HG03045 (cell line): ENCODE data around the gene KIRREL1.

Source experiments
- ATAC-seq: cut with Tn5 transposase; IDR thresholded peaks from one replicate; pipeline ENCODE4 v1.9.1; 2021; ENCODE audit warnings: mild to moderate bottlenecking, moderate library complexity; ENCODE audit not compliant: unreplicated experiment

KIRREL1 gene

DNA sequence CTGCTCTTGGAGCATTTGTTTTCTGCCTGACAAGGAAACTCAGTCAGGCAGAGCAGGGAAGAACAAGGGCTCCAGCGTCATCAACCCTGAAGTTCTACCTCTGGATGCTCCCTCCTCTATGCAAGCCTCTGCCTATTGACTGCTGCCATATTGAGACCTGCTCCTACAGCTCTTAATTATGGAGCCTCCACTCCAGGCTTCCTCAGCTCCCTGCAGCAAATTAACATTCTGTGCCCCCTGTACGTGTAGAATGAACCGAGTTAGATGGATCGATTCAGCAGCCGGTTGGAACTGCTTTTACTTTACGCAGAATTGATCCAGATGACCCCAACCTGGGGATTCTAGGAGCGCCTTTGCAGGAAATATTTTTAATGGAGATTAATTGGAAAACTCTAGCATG, 68.7 kb downstream of the KIRREL1 start:
- ATAC-seq, result no peak

DNA sequence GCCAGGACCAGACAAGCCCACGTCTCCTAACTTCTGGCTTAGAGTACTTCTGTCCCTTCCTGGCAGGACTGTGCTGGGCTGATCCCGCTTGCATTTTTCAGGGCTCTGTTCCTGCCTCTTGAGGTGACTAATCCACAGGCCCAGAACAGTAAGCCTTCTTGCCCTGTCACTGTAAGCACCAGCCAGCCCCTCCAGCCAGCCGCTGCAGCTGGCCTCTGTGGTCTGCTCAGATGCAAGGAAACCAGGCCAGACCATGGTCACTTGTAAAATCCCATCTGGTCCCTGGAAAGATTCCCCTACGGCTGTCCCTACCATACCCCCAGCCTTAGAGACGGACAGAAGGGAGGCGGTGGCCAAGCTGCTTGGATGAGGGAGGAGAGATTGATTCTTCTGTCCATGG, 74.2 kb downstream of the KIRREL1 start:
- ATAC-seq, result no peak

- no peak for ATAC-seq
Observed at GRCh38 chr1:158068918-158069317, 75.5 kb downstream of the KIRREL1 start.

DNA sequence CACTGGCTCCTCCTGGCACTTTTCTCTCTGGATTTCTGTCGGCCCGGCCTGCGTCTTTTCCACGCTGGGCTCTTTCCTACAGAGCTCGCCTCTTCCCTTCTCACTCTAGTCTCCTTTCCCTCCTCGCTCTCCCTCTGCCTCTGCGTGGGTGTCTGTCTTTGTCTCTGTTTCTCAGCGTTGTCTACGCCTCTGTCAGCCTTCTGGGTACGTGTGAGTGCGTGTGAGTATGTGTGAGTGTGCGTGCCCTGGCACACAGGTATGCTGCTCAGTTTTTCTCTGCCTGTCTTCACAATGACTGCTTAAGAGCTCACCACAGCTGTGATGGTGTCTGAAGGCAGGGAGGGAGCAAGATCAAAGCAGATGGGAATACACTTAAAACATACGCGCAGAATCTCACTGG, 77.7 kb downstream of the KIRREL1 start:
- no peak for ATAC-seq

GRCh38 chr1:158075078-158075477, 81.6 kb downstream of the KIRREL1 start:
- no peak for ATAC-seq

DNA sequence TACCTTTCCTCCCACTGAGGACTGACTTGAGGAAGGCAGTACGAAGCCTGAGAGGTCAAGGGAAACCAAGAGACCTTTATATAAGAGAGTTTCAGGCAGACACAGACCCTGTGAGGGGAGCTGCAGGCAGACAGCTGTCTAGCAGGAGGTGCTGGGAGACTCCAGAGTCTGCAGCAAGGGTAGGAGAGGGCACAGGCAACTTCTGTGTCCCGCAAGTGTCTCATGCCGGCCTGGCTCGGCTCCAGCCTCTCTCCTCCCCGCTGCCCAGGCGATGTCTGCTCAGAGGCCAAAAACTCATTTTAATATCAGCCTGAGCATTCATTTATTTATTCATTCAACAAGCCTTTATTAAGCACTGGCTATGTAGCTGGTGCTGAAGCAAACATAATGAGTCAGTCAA, 83.0 kb downstream of the KIRREL1 start:
- ATAC-seq, result no peak

DNA sequence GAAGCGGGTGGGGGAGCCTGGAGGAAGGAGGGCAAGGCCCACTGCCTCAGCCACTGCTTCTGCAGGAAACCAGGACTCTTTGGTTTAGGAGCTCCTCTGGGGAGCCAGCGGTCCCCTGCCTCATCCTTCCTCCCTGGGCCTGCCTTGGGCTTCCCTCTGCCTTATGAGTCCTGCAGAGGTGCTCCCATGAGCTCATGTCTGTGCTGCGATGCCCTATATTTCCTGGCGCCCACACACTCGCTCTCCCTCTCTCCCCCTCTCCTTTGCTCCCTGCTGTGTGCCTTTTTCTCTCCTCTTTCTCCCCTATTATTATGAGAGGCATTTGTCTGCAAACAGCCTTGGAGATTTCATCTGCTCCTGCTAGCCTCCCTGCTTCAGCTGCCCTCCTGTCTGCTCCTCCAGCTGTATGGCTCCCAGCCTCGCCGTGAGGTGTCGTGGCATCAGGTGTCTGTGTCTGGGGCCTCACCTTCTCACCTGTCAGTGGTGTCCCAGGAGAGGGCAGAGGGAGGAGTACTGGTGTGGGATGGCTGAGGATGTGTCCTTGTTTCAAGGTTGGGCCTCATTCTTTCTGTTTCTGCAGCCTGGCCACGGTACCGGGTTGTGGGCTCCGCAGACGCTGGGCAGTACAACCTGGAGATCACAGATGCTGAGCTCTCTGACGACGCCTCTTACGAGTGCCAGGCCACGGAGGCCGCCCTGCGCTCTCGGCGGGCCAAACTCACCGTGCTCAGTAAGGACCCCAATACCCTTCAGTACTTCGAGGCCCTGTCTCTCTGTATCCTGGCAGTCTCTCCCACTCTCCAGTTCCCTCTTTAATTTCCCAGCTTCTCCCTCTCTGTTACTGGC, 84.2 kb downstream of the KIRREL1 start:
- no peak for ATAC-seq

DNA sequence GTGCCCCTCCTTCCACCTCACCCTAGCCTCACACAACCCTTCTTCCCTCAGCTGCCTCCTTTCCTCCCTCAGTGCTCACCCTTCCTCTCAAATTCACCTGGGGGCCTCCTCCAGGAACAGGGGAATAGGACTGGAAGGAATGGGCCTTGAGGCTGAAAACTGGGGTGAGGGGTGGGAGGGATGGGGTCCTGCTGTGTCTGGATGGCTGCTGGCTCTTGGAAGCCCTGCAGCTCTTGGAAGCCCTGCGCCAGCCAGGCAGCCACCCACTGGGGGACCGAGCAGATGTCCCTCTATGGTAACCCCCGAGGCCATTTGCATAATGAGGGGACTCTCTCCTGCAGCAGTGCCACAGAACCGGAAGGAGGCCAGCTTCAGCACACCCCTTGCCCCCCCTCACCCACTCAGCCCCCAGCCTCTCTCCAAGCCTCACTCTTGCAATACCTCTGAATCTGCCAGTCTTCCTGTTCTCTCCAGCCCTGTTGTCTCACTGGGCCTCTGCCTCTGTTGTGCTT, 85.2 kb downstream of the KIRREL1 start:
- no peak for ATAC-seq

DNA sequence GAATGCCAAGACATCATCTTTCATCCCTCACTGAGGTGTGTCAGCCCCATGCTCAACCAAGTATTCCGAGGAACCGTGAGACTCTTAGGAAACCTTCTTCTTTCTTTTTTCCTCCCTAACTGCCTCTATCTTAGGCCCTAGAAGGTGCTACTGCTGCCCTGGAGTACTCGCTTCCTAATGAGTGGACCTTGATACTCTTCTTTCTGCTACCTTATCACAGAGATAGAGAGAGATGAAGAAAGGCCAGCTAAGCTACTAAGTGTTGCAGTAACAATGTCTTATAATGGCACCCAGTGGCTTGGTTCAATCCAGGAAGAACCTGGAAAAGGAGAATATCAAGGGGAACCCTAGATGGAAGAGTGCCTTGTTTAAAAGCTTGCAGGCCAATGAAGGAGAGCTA, 86.6 kb downstream of the KIRREL1 start:
- ATAC-seq, result no peak

DNA sequence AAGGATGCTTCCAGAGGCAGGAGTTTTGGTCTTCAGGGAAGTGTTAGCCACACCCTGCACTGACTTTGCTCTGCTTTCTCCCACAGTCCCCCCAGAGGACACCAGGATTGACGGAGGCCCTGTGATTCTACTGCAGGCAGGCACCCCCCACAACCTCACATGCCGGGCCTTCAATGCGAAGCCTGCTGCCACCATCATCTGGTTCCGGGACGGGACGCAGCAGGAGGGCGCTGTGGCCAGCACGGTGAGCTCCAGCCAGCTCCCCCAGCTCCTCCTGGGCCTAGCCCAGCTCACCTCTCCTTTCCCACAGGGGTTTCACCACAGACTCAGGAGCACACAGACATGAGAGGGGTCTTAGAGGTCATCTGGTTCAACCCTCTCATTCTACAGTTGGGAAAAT, 90.9 kb downstream of the KIRREL1 start:
- ATAC-seq, result no peak

- no peak for ATAC-seq
Observed at GRCh38 chr1:158084747-158085146, 91.3 kb downstream of the KIRREL1 start.

GRCh38 chr1:158087320-158087927, 94.0 kb downstream of the KIRREL1 start:
- no peak for ATAC-seq

DNA sequence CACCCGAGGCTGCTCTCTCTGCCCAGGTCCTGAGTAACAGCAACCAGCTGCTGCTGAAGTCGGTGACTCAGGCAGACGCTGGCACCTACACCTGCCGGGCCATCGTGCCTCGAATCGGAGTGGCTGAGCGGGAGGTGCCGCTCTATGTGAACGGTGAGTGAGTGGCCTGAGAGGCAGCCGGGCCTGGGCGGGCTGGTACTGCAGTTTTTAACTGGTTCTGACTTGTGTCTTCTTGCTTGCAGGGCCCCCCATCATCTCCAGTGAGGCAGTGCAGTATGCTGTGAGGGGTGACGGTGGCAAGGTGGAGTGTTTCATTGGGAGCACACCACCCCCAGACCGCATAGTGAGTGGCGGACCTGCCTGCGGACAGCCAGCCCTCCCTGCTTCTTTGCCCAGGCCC, 96.0 kb downstream of the KIRREL1 start:
- ATAC-seq, result no peak

DNA sequence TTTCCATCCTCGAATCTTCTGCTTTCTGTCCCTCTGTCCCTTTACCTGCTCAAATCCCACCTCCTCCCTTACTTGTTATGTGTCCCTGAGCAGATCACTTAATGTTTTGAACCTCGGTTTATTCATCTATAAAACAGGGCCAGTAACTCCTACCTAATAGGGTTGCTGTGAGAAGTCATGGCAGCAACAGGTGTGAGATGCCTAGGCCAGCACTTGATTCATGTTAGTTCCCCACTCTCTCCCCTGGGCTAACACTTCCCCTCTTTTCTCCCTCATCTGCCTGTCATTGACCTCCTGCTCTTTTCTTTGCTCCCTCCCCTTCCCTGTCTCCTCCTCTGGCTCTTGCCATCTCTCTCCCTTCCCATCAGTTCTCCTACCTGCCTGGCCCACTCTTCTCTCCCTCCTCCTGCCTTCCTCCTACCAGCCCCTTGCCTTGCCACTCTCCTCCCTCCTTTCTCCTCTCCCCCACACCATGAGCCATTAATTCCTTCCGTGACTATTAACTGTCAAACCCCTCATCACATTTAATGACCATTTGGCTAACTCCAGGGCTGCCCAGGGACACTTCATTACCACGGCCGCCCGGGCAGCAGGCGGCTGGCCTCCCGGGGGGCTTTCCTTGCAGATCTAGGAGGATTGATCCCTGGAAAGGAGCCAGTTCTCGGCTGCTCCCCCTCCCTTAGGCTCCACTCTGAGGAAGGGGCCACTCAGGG, 96.6 kb downstream of the KIRREL1 start:
- no peak for ATAC-seq

GRCh38 chr1:158093376-158093775, 99.9 kb downstream of the KIRREL1 start:
- ATAC-seq, result no peak

DNA sequence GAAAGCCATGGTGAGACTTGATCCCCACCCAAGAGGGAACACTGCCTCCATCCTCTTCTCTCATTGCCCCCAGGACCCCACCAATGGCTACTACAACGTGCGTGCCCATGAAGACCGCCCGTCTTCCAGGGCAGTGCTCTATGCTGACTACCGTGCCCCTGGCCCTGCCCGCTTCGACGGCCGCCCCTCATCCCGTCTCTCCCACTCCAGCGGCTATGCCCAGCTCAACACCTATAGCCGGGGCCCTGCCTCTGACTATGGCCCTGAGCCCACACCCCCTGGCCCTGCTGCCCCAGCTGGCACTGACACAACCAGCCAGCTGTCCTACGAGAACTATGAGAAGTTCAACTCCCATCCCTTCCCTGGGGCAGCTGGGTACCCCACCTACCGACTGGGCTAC, 101.1 kb downstream of the KIRREL1 start:
- ATAC-seq, result no peak

DNA sequence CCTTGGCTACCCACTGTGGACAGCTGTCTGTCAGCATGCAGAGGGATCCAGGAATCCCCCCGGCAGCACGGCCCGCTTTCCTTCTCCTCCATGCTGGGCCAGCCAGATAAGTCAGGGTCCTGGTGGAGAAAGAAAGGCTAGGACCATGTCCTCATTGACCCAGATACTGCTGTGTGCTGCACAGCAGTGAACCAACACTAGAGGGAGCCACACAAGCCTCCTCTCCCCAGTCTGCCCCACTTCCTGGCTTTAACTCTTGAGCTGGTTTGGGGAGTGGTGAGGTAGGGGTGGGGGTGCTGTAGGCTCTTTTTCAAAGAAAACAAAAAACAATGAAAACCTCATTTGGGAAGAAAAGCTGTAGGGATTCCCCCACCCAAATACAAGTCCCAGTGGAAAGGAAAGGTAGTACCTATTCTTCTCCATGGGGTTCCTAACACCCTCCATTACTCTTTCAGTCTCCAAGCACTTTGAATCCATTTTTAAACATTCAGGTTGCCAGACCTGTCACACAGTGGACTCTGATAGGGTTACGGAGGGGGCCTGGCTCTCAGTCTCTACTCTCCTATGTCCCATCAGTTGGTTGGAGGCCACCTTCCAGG, 102.4 kb downstream of the KIRREL1 start:
- no peak for ATAC-seq

DNA sequence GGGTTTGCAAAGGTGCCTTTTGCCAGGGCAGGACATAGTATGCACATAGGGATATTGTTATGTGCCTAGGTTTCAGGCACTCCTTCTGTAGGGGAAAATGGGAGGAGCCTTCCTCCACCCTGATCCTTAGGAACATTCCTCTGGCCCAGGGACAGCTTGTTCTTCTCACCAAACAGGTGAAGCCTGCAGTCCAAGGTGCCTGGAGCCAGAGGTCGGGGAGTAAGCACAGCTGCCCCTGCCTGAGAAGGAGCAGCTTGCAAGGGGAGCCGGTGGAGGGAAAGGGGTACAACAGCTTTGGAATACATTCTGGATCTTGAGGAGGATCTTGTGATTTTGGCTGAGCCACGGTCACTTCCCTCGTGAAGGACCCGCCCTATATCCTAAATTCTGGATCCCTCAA, 104.8 kb downstream of the KIRREL1 start:
- no peak for ATAC-seq

- ATAC-seq, result no peak
Observed at GRCh38 chr1:158099185-158099584, 105.7 kb downstream of the KIRREL1 start.

DNA sequence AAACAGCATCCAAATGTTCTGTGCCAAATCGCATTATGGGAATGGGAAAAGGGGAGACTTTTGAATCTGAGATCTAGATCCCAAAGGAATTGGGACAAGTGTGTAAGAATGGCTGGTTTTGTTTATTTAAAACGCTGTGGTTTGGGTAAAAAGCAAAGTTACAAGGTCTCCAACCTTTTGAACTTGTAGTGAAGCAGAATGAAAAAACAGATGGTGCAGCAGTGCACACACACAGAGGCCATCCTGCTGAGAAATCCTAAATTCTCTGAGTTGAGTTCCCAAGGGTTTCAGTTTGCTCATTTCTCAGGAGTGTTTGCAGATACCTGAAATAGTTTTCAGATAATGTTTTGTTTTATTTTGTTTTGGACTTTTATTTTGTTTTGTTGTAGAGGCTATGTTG, 107.1 kb downstream of the KIRREL1 start:
- no peak for ATAC-seq

GRCh38 chr1:158101455-158101854, 108.0 kb downstream of the KIRREL1 start:
- no peak for ATAC-seq
